ENCODE data around the gene HS6ST3. TPM values are rescaled to one million over a fixed set of nuclear protein-coding genes. Genes with fewer than 3 reads are reported as not detected.

Gene HS6ST3
- total and polyA plus RNA-seq, 10 donors = 0.03 TPM; not detected in 9

DNA sequence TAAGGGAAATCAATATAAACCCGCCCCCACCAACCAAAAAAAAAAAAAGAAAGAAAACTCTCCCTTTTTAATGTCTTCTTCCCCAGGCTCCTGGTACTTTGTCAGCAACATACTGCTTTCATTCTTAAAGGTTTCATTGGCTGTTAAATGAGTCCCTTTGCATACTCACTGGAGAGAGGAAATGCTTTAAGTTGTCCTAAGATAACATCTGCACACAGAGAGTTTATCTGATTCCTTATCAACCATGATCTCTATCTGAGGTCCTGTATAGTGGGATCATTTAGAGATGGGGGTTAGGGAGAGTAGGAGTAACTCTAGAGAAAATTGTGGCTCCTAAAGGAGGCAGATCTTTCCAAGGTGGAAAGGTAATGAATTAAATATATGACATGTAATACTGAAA is 747.9 kb downstream of the HS6ST3 start:
- 61 to 73% (median 65%) methylated on average over 1 of the region's 1 CpG for WGBS, 5 donors
- intact Hi-C loops (cut with DNase I; ENCODE audit: low total_unique reads) = no loop called here
- H3K36me3 ChIP-seq = no peaks in the 10 kb centered on the region
- no peak overlapping the region for H3K27ac ChIP-seq
- peaks cover 0 to 7% (median 2%) of the 10 kb centered on the region in 8 donors for H3K9me3 ChIP-seq
- no peak for TF ChIP-seq POLR2AphosphoS5 (IDR thresholded peaks at IDR 0.05)
- no peak for TF ChIP-seq CTCF (IDR thresholded peaks at IDR 0.05 in 8 of 11, conservative IDR thresholded peaks at IDR 0.05 in 3 of 11)
- no peak for TF ChIP-seq POLR2A (IDR thresholded peaks at IDR 0.05)
- no peaks in the 10 kb centered on the region for H3K4me1 ChIP-seq
- no peak overlapping the region for H3K4me3 ChIP-seq
- DNase-seq = no peak
- H3K27me3 ChIP-seq (replicated peaks in 1 of 7) = no peaks in the 10 kb centered on the region

DNA sequence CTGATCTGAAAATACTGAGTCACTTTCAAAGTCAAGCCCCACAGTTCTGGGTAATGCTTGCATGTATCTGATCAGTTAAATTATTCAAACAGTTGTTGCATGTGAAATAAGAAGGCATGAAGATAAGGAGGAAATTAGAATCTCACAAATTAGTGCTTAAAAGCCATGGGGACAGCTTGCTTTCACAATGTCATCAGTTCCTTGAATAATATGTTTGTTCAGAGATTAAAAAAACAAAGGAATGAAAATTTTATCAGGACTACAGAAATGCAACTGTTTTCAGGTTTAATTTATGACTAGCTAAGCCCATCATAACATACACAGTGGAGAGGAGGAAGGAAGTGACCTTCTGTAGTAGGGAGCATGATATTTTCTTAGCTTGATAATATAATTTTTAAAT is 754.3 kb downstream of the HS6ST3 start:
- no peaks in the 10 kb centered on the region for H3K27me3 ChIP-seq (replicated peaks in 1 of 7)
- no peak overlapping the region for H3K27ac ChIP-seq
- no peaks in the 10 kb centered on the region for H3K9me3 ChIP-seq
- DNase-seq = no peak
- no peak overlapping the region for H3K4me3 ChIP-seq
- TF ChIP-seq POLR2A (IDR thresholded peaks at IDR 0.05) (no peak), CTCF (IDR thresholded peaks at IDR 0.05 in 8 of 11, conservative IDR thresholded peaks at IDR 0.05 in 3 of 11) (no peak), POLR2AphosphoS5 (IDR thresholded peaks at IDR 0.05) (no peak)
- H3K4me1 ChIP-seq = no peaks in the 10 kb centered on the region
- intact Hi-C loops (cut with DNase I; ENCODE audit: low total_unique reads) = no loop called here
- no peaks in the 10 kb centered on the region for H3K36me3 ChIP-seq

GRCh38 chr13:96844616-96845015 is 754.7 kb downstream of the HS6ST3 start:
- Histone ChIP-seq H3K4me1 (no peaks in the 10 kb centered on the region), H3K36me3 (no peaks in the 10 kb centered on the region), H3K9me3 (no peaks in the 10 kb centered on the region), H3K27me3 (replicated peaks in 1 of 7) (no peaks in the 10 kb centered on the region), H3K27ac (no peak overlapping the region), H3K4me3 (no peak overlapping the region)
- intact Hi-C loops (cut with DNase I; ENCODE audit: low total_unique reads) = no loop called here
- TF ChIP-seq POLR2A (IDR thresholded peaks at IDR 0.05) (no peak), CTCF (IDR thresholded peaks at IDR 0.05 in 8 of 11, conservative IDR thresholded peaks at IDR 0.05 in 3 of 11) (no peak), POLR2AphosphoS5 (IDR thresholded peaks at IDR 0.05) (no peak)
- no peak for DNase-seq
- 23 to 41% (median 30%) methylated on average over 1 of the region's 1 CpG for WGBS, 5 donors

- WGBS, 5 donors = 41 to 64% (median 55%) methylated on average over 4 to 6 of the region's 6 CpGs
- intact Hi-C loops (cut with DNase I; ENCODE audit: low total_unique reads) = no loop called here
These were observed 758.4 kb downstream of the HS6ST3 start for GRCh38 chr13:96848286-96848685.

More at GRCh38 chr13:96848286-96848685, 758.4 kb downstream of the HS6ST3 start:
- H3K27ac ChIP-seq = no peak overlapping the region
- no peak for TF ChIP-seq POLR2AphosphoS5 (IDR thresholded peaks at IDR 0.05)
- no peak for TF ChIP-seq POLR2A (IDR thresholded peaks at IDR 0.05)
- no peak for TF ChIP-seq CTCF (IDR thresholded peaks at IDR 0.05 in 8 of 11, conservative IDR thresholded peaks at IDR 0.05 in 3 of 11)
- no peak for DNase-seq
- H3K4me3 ChIP-seq = no peak overlapping the region
- no peaks in the 10 kb centered on the region for H3K27me3 ChIP-seq (replicated peaks in 1 of 7)
- H3K36me3 ChIP-seq = no peaks in the 10 kb centered on the region
- no peaks in the 10 kb centered on the region for H3K4me1 ChIP-seq
- peaks cover 0 to 3% (median under 1%) of the 10 kb centered on the region in 8 donors for H3K9me3 ChIP-seq

All from spleen (tissue), 11 donors.